ENCODE data around the gene EIF2D.

The EIF2D gene

GRCh38 chr1:206609229-206609991, 2.9 kb downstream of the EIF2D start:
- H3K4me3 ChIP-seq (ENCODE audit: low read depth in 1 of 2, low read length in 2 of 2) = no peak overlapping the region
- no peak overlapping the region for H2AFZ ChIP-seq (ENCODE audit: low read depth, low read length)
- TF ChIP-seq EZH2 (IDR thresholded peaks at IDR 0.05; ENCODE audit: borderline replicate concordance, low read depth, low read length, severe bottlenecking) = no peak
- TF ChIP-seq, protein P1, sequence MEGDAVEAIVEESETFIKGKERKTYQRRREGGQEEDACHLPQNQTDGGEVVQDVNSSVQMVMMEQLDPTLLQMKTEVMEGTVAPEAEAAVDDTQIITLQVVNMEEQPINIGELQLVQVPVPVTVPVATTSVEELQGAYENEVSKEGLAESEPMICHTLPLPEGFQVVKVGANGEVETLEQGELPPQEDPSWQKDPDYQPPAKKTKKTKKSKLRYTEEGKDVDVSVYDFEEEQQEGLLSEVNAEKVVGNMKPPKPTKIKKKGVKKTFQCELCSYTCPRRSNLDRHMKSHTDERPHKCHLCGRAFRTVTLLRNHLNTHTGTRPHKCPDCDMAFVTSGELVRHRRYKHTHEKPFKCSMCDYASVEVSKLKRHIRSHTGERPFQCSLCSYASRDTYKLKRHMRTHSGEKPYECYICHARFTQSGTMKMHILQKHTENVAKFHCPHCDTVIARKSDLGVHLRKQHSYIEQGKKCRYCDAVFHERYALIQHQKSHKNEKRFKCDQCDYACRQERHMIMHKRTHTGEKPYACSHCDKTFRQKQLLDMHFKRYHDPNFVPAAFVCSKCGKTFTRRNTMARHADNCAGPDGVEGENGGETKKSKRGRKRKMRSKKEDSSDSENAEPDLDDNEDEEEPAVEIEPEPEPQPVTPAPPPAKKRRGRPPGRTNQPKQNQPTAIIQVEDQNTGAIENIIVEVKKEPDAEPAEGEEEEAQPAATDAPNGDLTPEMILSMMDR (IDR thresholded peaks at IDR 0.05; ENCODE audit: borderline replicate concordance, extremely low read depth, low read length, poor library complexity, severe bottlenecking) = peak; percentile 1
- peaks cover 16% of the 10 kb centered on the region for H3K79me2 ChIP-seq (ENCODE audit: insufficient read depth, low read length)
- no peak for ATAC-seq (ENCODE audit: insufficient read depth, low read depth)
- no peak overlapping the region for H3K9ac ChIP-seq (ENCODE audit: low read depth, low read length)
- H3K9me3 ChIP-seq (ENCODE audit: insufficient read depth, low read length, severe bottlenecking) = no peaks in the 10 kb centered on the region
- no peaks in the 10 kb centered on the region for H3K27me3 ChIP-seq (ENCODE audit: insufficient read depth, low read length, poor library complexity)
- H3K4me2 ChIP-seq (ENCODE audit: insufficient read depth, low read length) = no peak overlapping the region
- peaks cover 52% of the 10 kb centered on the region for H3K36me3 ChIP-seq (ENCODE audit: insufficient read depth, low read length)
- peaks cover 23% of the 10 kb centered on the region for H3K4me1 ChIP-seq (ENCODE audit: insufficient read depth, low read length)
- H4K20me1 ChIP-seq (ENCODE audit: insufficient read depth, low read length) = no peaks in the 10 kb centered on the region
- DNase-seq = no peak
- H3K27ac ChIP-seq (ENCODE audit: low read length) = no peak overlapping the region

- Histone ChIP-seq H3K27ac (ENCODE audit: low read length) (no peak overlapping the region), H3K27me3 (ENCODE audit: insufficient read depth, low read length, poor library complexity) (no peaks in the 10 kb centered on the region), H2AFZ (ENCODE audit: low read depth, low read length) (no peak overlapping the region), H3K4me1 (ENCODE audit: insufficient read depth, low read length) (peaks cover 23% of the 10 kb centered on the region), H4K20me1 (ENCODE audit: insufficient read depth, low read length) (no peaks in the 10 kb centered on the region), H3K79me2 (ENCODE audit: insufficient read depth, low read length) (peaks cover 16% of the 10 kb centered on the region), H3K4me3 (ENCODE audit: low read depth in 1 of 2, low read length in 2 of 2) (no peak overlapping the region), H3K9me3 (ENCODE audit: insufficient read depth, low read length, severe bottlenecking) (no peaks in the 10 kb centered on the region), H3K4me2 (ENCODE audit: insufficient read depth, low read length) (no peak overlapping the region), H3K9ac (ENCODE audit: low read depth, low read length) (no peak overlapping the region), H3K36me3 (ENCODE audit: insufficient read depth, low read length) (peaks cover 60% of the 10 kb centered on the region)
- DNase-seq (peak; percentile 63), ATAC-seq (ENCODE audit: insufficient read depth, low read depth) (0 out of 3 replicates have a peak, but pooled peaks have one; percentile 27)
- TF ChIP-seq, protein P1 (IDR thresholded peaks at IDR 0.05; ENCODE audit: borderline replicate concordance, extremely low read depth, low read length, poor library complexity, severe bottlenecking) = peak; percentile 84
- TF ChIP-seq EZH2 (IDR thresholded peaks at IDR 0.05; ENCODE audit: borderline replicate concordance, low read depth, low read length, severe bottlenecking) = no peak
Measured at GRCh38 chr1:206608108-206608698, 4.1 kb downstream of the EIF2D start.

DNA sequence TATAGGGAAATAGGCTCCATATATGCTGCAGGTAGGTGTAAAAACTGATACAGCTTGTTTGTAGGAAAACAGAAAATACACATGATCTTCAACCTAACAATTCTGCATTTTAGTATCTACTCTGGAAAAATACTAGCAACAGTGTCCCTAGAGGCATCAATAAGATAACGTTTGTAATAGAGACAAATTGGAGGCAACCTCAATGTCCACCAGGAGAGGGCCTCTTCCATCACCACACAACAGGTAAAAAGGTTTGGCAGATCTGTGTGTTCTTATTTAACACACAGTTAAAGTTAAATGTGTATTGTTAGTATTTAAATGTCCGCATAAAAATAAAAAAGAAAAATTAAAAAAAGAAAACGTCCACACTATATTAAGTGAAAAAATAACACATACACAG, 5.4 kb downstream of the EIF2D start:
- ATAC-seq (ENCODE audit: insufficient read depth, low read depth) (peak; percentile 56; the same call in 2 of the 3 replicates), DNase-seq (no peak)
- TF ChIP-seq EZH2 (IDR thresholded peaks at IDR 0.05; ENCODE audit: borderline replicate concordance, low read depth, low read length, severe bottlenecking) = no peak
- TF ChIP-seq, protein P1 (IDR thresholded peaks at IDR 0.05; ENCODE audit: borderline replicate concordance, extremely low read depth, low read length, poor library complexity, severe bottlenecking) = peak; percentile 59
- Histone ChIP-seq H3K36me3 (ENCODE audit: insufficient read depth, low read length) (peaks cover 74% of the 10 kb centered on the region), H2AFZ (ENCODE audit: low read depth, low read length) (no peak overlapping the region), H4K20me1 (ENCODE audit: insufficient read depth, low read length) (no peaks in the 10 kb centered on the region), H3K9ac (ENCODE audit: low read depth, low read length) (no peak overlapping the region), H3K4me1 (ENCODE audit: insufficient read depth, low read length) (peaks cover 20% of the 10 kb centered on the region), H3K27ac (ENCODE audit: low read length) (no peak overlapping the region), H3K27me3 (ENCODE audit: insufficient read depth, low read length, poor library complexity) (no peaks in the 10 kb centered on the region), H3K9me3 (ENCODE audit: insufficient read depth, low read length, severe bottlenecking) (no peaks in the 10 kb centered on the region), H3K4me3 (ENCODE audit: low read depth in 1 of 2, low read length in 2 of 2) (no peak overlapping the region), H3K4me2 (ENCODE audit: insufficient read depth, low read length) (no peak overlapping the region), H3K79me2 (ENCODE audit: insufficient read depth, low read length) (peaks cover 13% of the 10 kb centered on the region)

Measured in DND-41 (cell line).